NCI-H524 treated with DMSO at 0.1 percent for 48 hours (cell line): ENCODE measurements around the gene ATP11A.
"Not testable (repeated sequence)": the region's sequence is repeated elsewhere in the genome, so short reads cannot be mapped to it uniquely, and the experiment has no call there.

ENCODE experiments used
- DNase-seq: peaks from one replicate; lab custom pipeline; 2025; lab: John Stamatoyannopoulos, UW

ATP11A gene

DNA sequence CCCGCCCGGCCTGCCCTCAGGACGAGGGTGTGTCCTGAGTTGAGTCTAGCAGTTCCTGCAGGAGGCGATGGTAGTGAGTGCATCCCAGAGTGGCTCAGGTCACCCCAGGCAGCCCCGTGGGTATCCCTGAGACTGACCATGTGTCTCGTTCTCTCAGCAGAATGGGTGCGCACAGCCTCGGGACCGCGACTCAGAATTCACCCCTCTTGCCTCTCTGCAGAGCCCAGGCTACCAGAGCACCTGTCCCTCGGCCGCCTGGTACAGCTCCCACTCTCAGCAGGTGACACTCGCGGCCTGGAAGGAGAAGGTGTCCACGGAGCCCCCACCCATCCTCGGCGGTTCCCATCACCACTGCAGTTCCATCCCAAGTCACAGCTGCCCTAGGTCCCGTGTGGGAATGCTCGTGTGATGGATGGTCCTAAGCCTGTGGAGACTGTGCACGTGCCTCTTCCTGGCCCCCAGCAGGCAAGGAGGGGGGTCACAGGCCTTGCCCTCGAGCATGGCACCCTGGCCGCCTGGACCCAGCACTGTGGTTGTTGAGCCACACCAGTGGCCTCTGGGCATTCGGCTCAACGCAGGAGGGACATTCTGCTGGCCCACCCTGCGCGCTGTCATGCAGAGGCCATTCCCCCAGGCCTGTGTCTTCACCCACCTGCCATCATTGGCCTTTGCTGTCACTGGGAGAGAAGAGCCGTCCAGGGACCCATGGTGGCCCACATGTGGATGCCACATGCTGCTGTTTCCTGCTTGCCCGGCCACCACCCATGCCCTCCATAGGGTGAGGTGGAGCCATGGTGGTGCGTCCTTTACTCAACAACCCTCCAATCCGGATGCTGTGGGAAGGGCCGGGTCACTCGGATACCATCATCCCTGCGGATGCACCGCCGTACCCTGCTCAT, 192.1 kb downstream of the ATP11A start:
- no peak for DNase-seq

DNA sequence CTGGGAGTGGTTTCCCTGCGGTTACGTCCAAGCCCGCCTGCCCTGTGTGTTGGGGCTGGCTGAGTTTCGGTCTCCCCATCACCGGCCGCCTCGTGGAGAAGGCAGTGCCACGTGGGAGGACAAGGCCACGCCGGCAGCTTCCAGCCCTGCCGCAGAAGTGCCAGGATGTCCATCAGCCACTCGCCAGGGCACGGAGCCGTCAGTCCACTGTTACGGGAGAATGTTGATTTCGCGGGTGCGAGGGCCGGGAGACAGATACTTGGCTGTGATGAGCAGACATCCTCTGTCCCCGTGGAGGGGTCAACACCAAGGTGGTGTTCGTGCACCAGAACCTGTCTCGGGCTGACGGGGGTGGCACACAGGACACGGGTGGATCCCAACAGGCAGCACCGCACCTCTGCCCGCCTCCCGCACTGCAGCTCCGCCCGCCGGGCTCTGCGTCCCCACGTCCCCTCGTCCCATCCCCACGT, 192.8 kb downstream of the ATP11A start:
- DNase-seq = no peak

DNA sequence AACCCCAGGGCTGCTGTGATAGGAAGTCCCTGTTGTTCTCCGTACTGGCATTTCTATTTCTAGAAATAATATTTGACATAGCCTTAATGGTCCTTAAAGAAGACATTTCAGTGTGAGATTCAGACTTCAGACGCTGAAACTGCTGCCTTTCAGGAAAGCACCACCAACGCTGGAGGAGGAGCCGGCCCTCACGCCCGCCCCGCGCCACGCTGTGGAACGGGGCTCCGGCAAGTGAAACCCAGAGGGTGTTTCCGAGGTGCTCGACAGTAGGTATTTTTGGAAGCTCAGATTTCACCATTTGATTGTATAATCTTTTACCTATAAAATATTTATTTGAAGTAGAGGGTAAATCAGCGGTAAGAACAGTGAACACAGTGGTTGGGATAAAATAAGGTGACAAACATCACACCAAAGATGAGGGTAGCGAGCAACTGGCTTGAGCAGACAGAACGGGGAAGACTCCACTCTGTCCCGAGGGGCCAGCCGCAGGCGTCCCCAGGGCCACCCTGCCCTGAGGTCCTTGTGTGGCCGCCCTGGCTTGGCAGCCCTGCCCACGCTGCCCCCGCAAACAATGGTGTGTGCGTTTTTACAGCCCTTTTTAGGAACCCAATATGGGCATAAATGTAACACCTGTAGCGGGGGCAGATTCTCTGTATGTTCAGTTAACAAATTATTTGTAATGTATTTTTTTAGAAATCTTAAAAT, 193.6 kb downstream of the ATP11A start:
- DNase-seq = no peak

- DNase-seq = not testable (repeated sequence)
Observed at GRCh38 chr13:112884700-112885099, 194.9 kb downstream of the ATP11A start.

GRCh38 chr13:112885242-112885781, 195.5 kb downstream of the ATP11A start:
- DNase-seq = no peak

GRCh38 chr13:112885782-112886268, 196.0 kb downstream of the ATP11A start:
- DNase-seq = peak; percentile 51

GRCh38 chr13:112887151-112887550, 197.3 kb downstream of the ATP11A start:
- DNase-seq = no peak

- DNase-seq = no peak
Observed at GRCh38 chr13:112887557-112887991, 197.7 kb downstream of the ATP11A start.

GRCh38 chr13:112888238-112889111, 198.6 kb downstream of the ATP11A start:
- DNase-seq = no peak

DNA sequence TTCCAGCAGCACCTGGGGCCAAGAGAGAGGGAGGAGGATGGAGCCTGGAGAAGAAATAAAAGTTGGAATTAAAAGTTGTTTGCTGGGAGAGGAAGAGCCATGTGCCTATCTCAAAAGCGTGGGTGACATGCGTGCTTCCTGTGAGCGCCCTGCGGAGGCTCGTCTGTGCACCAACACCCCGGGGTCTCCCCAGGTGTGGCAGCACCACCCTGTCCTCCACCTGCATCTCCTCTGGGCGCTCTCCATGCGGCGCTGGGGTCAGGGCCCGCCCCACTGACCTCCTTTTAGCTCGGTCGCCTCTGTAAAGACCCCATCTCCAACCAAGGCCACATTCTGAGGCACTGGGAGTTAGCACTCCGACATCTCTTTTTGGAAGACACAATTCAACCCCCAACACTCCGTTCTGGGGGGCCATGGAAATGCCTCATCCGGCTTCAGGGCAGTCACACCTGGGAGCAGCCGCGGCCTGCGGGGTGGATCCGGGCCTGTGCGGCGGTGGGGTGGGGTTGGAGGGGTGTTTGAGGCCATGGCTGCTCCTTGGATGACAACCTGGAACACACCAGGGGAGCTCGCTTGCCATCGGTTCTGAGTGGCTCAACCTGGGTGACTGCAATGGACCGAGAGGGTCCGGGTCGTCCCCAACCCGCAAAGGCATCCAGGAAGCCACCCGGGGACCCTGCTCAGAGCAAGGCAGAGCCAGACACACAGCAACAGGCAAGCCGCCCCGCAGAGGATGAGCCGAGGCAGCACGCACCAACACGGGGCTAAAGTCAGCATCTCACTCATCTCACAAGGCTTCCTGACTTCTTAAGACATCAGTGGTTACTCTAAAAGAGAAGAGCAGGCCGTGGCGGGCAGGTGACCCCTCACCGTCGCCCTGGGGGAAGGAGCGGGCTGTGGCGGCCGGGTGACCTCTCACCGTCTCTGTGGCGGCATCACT, 199.8 kb downstream of the ATP11A start:
- DNase-seq = no peak

- no peak for DNase-seq
Observed at GRCh38 chr13:112890316-112891145, 200.7 kb downstream of the ATP11A start.

- no peak for DNase-seq
Observed at GRCh38 chr13:112891477-112892401, 201.9 kb downstream of the ATP11A start.

DNA sequence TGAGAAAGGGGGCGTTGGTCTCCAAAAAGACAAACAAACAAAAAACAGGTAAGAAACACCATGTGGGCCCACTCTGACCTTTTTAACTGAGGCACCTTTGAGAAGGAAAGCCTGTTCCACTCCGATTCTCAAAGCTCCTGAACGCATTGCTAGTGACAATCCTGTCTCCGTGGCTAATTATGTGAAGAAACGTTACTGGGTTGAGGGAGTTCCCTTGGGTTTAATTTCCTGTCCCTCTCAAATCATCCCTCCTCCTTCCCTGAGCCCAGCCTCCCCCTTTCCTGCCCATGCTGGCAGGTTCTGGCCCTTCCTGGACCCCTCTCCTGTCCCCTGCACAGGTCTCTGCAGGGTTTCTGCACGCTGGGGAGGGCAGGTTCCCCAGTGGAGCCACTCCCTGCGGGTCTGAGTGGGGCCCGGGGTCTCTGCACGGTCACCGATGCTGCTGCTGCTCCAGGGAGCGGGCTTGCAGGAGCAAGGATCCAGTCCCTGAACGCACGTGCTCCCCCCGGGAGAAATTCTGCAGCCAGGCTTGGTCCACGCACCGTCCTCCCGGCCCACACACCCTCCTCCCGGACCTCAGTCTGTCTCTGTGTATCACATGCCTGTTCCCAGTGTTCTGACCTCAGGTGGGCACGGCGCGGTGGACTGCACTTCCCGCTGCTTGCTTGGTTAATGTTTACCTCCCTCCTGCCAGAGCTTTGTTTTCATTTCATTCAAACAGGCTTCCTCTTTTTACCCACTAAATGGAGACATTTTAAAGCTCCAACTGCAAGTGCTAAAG, 202.8 kb downstream of the ATP11A start:
- no peak for DNase-seq

DNA sequence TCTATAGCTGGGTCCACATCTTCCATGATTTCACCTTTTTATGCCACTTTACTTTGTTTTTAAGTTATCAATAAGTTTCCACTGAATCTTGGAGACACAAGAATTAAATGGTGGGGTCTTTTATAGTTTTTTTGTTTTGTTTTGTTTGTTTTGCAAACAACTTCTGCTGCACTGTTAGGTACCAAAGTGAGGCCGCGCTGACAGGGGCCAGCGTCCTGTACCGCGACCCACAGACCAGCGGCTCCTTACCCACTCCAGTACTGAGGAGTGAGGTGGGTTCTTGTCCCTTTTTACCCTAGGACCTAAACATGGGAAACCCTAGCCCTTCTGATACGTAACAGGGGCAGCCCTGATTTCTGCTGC, 203.3 kb downstream of the ATP11A start:
- DNase-seq = no peak

DNA sequence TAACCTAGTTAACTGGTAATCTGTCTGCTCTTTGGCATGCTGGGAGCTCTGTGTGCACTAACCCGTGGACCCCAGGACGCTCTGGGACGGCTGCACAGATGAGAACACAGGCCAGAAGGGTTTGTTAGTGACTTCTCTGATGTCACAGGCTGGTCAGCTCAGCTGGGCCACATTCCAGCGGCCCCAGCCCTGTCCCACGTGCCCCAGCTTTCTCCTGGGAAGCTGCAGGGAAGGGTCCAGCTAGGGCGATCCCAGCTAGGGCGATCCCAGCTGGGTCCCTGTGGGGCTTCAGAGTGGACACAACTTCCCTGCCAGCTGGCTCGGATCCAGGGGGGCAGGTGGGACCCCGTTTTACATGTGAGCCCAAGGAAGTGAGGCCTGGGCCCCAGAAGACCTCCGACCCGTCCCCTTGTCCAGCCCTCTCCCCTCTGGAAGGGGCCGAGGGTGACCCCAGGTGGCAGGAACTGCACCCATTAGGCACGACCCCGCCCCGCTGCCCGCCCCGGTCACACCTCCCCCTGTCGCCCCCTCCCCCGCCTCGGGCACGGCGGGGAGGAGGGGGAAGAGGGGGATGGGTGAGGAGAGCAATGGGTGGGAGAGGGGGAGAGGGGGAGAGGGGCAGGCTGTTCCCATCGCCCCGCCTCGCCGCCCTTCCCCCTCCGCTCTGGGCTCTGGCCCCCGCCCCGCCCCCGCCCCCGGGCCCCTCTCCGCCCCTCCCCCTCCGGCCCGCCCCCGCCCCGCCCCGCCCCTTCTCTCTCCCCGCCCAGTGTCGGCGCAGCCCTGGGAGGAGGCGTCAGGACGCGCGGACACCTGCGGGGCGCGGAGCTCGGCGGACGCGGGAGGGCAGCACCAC, 204.0 kb downstream of the ATP11A start:
- no peak for DNase-seq

- no peak for DNase-seq
Observed at GRCh38 chr13:112894423-112894672, 204.5 kb downstream of the ATP11A start.
